CD4-positive, alpha-beta T cell treated with Interleukin-21 for 1 hour (primary cell): ENCODE results near the gene LDLRAD2.
A peak's percentile ranks its signal among the peaks of the same experiment; 100 is the strongest.
"Not testable (repeated sequence)": the region's sequence is repeated elsewhere in the genome, so short reads cannot be mapped to it uniquely, and the experiment has no call there.

Experiments used
- DNase-seq: peaks from one replicate; pipeline ENCODE4 v3.0.0-alpha.2; 2020

Gene LDLRAD2, protein sequence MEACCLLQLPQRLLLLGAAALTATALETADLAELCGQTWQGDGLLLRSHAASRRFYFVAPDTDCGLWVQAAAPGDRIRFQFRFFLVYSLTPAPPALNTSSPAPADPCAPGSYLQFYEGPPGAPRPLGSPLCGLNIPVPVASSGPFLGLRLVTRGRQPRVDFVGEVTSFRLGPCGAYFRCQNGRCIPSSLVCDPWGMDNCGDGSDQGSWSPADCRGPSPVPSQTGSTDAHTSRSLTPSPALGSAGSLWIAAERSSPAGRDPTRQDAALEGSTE

GRCh38 chr1:21811875-21812305 lies at the start of gene LDLRAD2:
LDLRAD2 (plus strand) TSS chr1:21812265; CDS start chr1:21812452, 187 bp downstream.
- DNase-seq, result no peak

DNA sequence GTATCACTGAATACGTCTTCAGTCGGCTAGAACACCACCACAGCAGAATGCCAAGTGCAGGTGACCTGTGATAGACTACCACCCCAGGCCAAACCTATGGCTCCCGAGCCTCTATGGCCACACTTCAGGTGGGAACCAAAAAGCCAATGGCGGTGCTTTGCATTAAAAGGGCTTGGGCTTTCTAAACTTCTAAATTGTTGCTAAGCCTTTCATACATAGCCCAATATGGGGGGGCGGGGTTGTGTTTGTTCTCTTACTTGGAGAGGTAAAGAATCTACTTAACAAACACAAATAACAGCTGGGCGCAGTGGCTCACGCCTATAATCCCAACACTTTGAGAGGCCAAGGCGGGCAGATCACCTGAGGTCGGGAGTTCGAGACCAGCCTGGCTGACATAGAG lies 48.8 kb upstream of the LDLRAD2 start:
- no peak for DNase-seq

- DNase-seq, result no peak
Observed at GRCh38 chr1:21763694-21764419, 48.2 kb upstream of the LDLRAD2 start.

GRCh38 chr1:21764615-21765423 lies 47.2 kb upstream of the LDLRAD2 start:
- DNase-seq, result no peak

DNA sequence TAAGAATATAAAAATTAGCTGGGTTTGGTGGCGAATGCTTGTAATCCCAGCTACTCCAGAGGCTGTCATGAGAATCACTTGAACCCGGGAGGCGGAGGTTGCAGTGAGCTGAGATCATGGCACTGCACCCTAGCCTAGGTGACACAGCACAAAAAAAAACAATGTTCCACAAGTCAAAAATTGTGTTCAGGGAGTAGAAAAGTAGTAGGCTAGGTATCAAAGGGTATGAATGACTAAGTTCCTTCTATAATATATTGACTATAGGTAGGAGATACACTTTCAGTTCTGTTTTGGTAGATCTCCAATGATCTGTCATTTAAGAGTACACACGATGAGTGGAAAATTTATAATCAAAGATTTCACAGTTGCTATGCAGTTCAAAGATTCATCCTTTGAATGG lies 45.9 kb upstream of the LDLRAD2 start:
- DNase-seq, result no peak

DNA sequence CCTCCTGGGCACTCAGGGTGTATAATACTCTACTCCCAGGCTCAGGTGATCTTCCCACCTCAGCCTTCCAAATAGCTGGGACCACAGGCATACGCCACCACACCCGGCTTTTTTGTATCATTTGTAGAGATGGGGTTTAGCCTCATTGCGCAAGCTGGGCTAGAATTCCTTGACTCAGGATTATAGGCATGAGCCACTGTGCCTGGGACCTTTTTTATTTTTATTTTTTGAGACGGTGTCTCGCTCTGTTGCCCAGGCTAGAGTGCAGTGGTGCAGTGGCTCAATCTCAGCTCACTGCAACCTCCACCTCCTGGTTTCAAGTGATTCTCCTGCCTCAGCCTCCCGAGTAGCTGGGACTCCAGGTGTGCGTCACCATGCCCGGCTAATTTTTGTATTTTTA lies 45.0 kb upstream of the LDLRAD2 start:
- not testable (repeated sequence) for DNase-seq

GRCh38 chr1:21770201-21770600 lies 41.9 kb upstream of the LDLRAD2 start:
- DNase-seq, result no peak

- not testable (repeated sequence) for DNase-seq
Observed at GRCh38 chr1:21770602-21771001, 41.5 kb upstream of the LDLRAD2 start.

DNA sequence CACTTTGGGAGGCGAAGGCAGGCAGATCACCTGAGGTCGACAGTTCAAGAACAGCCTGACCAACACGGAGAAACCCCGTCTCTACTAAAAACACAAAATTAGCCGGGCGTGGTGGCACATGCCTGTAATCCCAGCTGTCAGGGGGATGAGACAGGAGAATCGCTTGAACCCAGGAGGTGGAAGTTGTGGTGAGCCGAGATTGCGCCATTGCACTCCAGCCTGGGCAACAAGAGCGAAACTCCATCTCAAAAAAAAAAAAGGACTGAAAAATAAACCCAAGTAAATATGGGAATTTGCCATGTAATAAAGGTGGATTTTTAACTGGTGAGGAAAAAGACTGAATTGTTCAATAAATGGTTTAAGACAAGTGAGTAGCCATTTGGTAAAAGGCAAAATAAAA lies 40.4 kb upstream of the LDLRAD2 start:
- DNase-seq, result not testable (repeated sequence)

DNA sequence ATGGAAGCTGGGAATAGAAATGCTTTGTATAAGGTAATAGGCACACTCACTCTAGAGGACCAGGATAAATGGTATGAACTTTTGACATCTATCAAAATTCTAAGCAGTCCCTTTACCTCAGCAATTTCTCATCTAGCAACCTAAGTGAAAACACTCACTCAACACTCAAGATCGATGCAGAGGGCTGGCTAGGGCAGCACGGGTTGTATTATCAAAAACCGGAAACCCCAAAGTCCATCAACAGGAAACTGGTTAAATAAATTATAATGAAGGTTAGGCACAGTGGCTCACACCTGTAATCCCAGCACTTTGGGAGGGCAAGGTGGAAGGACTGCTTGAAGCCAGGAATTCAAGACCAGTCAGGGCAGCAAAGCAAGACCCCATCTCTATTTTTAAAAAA lies 38.5 kb upstream of the LDLRAD2 start:
- DNase-seq, result peak; percentile 45

DNA sequence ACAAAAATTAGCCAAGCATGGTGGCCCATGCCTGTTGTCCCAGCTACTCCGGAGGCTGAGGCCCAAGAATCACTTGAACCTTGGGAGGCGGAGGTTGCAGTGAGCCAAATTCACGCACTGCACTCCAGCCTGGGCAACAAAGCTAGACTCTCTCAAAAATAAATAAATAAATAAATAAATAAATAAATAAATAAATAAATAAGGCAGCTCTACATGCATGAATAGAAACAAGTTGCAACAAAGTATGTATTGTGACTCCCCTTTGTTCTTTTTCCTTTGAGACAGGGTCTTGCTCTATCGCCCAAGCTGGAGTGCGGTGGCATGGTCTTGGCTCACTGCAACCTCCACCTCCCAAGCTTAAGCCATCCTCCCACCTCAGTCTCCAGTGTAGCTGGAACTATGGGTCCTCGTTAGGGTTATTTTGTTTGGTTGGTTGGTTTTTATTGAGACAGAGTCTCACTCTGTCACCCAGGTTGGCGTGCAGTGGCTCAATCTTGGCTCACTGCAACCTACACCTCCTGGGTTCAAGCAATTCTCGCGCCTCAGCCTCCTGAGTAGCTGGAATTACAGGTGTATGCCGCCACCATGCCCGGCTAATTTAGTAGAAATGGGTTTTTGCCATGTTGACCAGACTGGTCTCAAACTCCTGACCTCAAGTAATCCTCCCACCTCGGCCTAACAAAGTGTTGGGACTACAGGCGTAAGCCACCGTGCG lies 37.1 kb upstream of the LDLRAD2 start:
- DNase-seq, result no peak

- no peak for DNase-seq
Observed at GRCh38 chr1:21775550-21775914, 36.5 kb upstream of the LDLRAD2 start.

DNA sequence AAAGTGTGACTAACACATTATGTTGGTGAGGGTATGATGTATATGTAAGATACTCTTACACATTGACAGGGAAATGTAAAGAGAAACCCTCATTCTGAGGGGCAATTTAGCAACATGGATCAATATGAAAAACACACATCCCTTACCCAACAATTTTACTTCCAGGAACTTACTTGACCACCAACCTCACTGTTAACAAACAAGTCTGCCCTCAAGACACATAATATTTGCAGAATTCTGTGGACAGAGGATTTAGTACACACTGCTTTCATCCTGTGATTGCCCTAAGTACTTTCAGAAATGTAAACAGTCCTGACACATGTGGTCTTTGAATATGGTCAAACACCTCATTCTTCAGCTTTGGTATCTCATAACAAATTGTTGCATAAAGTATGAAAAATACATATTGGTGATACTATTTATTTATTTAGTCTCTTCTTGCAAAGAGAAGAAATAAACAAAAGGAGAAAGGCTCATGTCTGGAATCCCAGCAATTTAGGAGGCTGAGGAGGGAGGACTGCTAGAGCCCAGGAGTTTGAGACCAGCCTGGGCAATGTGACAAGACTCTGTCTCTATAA lies 36.0 kb upstream of the LDLRAD2 start:
- DNase-seq, result no peak

GRCh38 chr1:21776925-21777324 lies 35.1 kb upstream of the LDLRAD2 start:
- DNase-seq, result not testable (repeated sequence)

GRCh38 chr1:21778405-21778727 lies 33.7 kb upstream of the LDLRAD2 start:
- no peak for DNase-seq

DNA sequence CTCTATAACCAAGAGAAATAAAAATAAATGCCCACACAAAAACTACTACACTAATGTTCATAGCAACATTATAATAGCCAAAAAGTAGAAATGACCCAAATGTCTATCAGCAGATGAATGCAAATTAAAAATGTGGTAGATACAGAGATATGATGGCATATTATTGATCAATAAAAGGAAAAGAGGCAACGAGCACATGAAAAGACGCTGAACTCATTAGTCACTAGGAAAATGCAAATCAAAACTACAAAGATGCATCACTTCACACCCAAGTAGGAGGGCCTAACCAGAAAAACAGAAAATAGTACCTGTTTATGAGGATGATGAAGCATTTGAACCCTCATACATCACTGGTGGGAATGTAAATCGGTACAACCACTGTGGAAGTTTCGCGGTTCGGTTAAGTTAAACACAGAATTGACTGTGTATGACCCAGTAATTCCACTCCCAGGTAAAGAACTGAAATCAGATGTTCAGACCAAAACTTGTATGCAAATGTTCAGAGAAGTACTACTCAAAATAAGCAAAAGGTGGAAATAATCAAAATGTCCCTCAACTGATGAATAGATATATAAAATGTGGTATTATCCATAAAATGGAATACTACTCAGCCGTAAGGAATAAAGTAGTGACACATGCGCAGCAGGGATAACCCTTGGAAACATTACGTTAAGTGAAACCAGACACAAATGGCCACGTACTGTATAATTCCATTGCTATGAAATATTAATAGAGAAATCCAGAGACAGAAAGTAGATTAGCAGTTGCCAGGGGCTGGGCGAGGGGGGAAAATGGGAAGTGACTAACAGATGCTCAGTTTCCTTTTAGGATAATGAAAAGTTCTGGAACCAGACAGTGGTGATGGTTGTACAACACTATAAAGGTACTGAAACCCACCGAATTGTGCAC lies 32.2 kb upstream of the LDLRAD2 start:
- peak; percentile 43 for DNase-seq

GRCh38 chr1:21781815-21782348 lies 30.2 kb upstream of the LDLRAD2 start:
- DNase-seq, result no peak

DNA sequence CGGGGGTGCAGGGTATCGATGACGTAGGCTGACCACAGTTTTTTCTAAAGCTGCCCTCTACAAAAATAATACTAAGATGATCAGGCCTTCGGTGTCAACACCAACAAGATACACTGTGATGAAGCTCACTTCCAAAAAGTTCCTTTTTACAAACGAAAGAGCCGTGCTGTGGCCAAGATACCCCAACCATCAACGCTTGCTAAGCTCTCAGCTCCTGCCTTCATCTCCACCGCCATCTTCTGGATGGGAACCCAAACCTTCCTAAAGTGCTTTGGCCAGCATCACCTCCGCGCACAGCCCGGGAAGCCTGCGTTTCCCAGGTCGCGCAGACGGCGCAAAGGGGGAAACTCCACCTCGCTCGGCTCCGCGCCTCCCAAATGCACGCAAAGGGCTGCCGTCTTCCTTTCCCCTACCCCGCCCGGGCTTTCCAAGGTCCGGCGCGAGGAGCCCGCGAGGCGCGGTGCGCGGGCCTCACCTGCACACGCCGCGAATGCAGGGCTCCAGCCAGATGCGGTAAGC lies 29.7 kb upstream of the LDLRAD2 start:
- DNase-seq, result peak; percentile 66

DNA sequence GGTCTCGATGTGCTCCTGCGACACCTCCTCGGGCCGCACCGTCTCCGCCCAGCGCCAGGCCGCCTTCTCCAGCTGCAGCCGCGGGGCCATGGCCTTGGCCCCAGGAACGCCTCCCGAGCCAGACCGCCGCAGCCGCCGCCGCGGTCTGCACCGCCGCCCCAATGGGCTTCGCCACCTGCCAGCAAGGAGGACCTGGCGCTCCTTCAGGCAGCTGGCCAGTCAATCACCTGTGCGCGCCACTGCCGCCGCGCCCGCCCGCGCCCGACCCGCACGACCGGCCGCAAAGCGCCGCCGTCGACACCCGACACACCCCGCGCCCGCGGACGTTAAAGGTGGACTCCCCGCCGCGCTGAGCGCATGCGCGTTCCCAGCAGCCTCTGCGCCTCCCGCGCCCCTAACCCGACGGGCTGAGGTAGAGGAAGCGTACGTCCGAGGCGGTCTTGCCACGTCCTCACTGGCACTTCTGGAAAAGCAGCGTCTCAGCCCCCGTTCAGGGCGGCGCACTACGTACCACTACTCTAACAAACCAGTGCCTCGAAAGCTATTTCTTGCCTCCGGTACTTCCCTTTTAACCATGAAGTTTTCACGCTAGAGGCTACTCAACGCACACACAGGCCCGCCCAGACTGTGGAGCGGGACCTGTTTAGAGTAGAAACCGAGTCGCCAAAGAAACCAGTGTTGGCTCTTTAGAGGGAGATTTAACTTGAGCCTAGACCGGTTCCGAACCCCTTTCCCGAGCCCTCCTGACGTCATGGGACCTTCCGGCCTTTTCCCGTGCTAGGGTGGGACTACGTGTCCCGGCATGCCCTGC lies 29.0 kb upstream of the LDLRAD2 start, which contains the start of gene USP48:
USP48 (minus strand) TSS at position 282 of the 811 bp plus-strand sequence; CDS start at position 90, 192 bp downstream.
- DNase-seq, result peak; percentile 97
